Measurements from ENCODE around the gene PAN2. TPM values are rescaled to one million over a fixed set of nuclear protein-coding genes. Genes with fewer than 3 reads are reported as not detected.

PAN2 gene
- total RNA-seq, 1 donor from 2014 or later: 45.3 TPM

GRCh38 chr12:56375598-56376434, 42.0 kb upstream of the PAN2 start:
- no peaks in the 10 kb centered on the region for H3K9me3 ChIP-seq
- DNase-seq (ENCODE audit: low spot score in 2 of 2): peak in 1 of 2 donors; percentile 24
- H3K27ac ChIP-seq: no peak overlapping the region
- no peaks in the 10 kb centered on the region for H3K36me3 ChIP-seq
- H3K27me3 ChIP-seq: no peaks in the 10 kb centered on the region
- H3K4me3 ChIP-seq: no peak overlapping the region
- intact Hi-C loops (cut with DNase I): no loop called here
- TF ChIP-seq CTCF (IDR thresholded peaks at IDR 0.05): no peak
- no peaks in the 10 kb centered on the region for H3K4me1 ChIP-seq

- DNase-seq (ENCODE audit: low spot score in 2 of 2): peak in 1 of 2 donors; percentile 21
- H3K27ac ChIP-seq: no peak overlapping the region
- no peaks in the 10 kb centered on the region for H3K27me3 ChIP-seq
- intact Hi-C loops (cut with DNase I): no loop called here
- H3K9me3 ChIP-seq: no peaks in the 10 kb centered on the region
- TF ChIP-seq CTCF (IDR thresholded peaks at IDR 0.05): no peak
- H3K36me3 ChIP-seq: no peaks in the 10 kb centered on the region
- H3K4me3 ChIP-seq: no peak overlapping the region
- no peaks in the 10 kb centered on the region for H3K4me1 ChIP-seq
Observed at GRCh38 chr12:56374726-56375597, 41.2 kb upstream of the PAN2 start.

- Histone ChIP-seq H3K9me3 (no peaks in the 10 kb centered on the region), H3K27me3 (no peaks in the 10 kb centered on the region), H3K36me3 (no peaks in the 10 kb centered on the region), H3K27ac (no peak overlapping the region), H3K4me1 (no peaks in the 10 kb centered on the region), H3K4me3 (no peak overlapping the region)
- no peak for TF ChIP-seq CTCF (IDR thresholded peaks at IDR 0.05)
- DNase-seq (ENCODE audit: low spot score in 2 of 2): no peak
- intact Hi-C loops (cut with DNase I): no loop called here
Observed at GRCh38 chr12:56373515-56373914, 39.7 kb upstream of the PAN2 start.

- no peak overlapping the region for H3K27ac ChIP-seq
- H3K36me3 ChIP-seq: no peaks in the 10 kb centered on the region
- no peaks in the 10 kb centered on the region for H3K4me1 ChIP-seq
- H3K4me3 ChIP-seq: no peak overlapping the region
- H3K27me3 ChIP-seq: no peaks in the 10 kb centered on the region
- TF ChIP-seq CTCF (IDR thresholded peaks at IDR 0.05): no peak
- no peak for DNase-seq (ENCODE audit: low spot score in 2 of 2)
- intact Hi-C loops (cut with DNase I): no loop called here
- H3K9me3 ChIP-seq: no peaks in the 10 kb centered on the region
Observed at GRCh38 chr12:56366948-56367347, 33.1 kb upstream of the PAN2 start.

- Histone ChIP-seq H3K9me3 (no peaks in the 10 kb centered on the region), H3K36me3 (no peaks in the 10 kb centered on the region), H3K27me3 (no peaks in the 10 kb centered on the region), H3K4me3 (no peak within 1 kb of the TSS), H3K4me1 (peaks cover 9 to 13% of the 10 kb centered on the region in 2 donors), H3K27ac (no peak within 1 kb of the TSS)
- TF ChIP-seq CTCF (IDR thresholded peaks at IDR 0.05): no peak
- intact Hi-C loops (cut with DNase I): loop anchor here (5.0 kb wide), 2 partner anchors 45 to 285 kb away; partner anchors contain the start of genes ATP5F1B and CNPY2
- DNase-seq (ENCODE audit: low spot score in 2 of 2): no peak
Observed at GRCh38 chr12:56362130-56363059, 28.6 kb upstream of the PAN2 start, which contains the start of gene APOF. Gene APOF, minus strand, starts transcription at chr12:56362857. Its CDS starts 112 bp downstream, at chr12:56362745.

All from ascending aorta (tissue), 2 donors.